NT2/D1 (cell line): Measurements from ENCODE around the gene GHRH.

Experiments
- SUZ12 ChIP-seq: IDR thresholded peaks from 2 replicates; pipeline ENCODE4 v1.6.1; 2011; ENCODE audit not compliant: insufficient read length, insufficient read depth; ENCODE audit errors: extremely low read depth
- YY1 ChIP-seq: IDR thresholded peaks from 2 replicates; pipeline ENCODE4 v1.6.1; 2011; ENCODE audit not compliant: insufficient read length, insufficient read depth
- ZNF274 ChIP-seq: IDR thresholded peaks from 2 replicates; pipeline ENCODE4 v1.6.1; 2011; ENCODE audit warnings: mild to moderate bottlenecking, low read depth, low read length

DNA sequence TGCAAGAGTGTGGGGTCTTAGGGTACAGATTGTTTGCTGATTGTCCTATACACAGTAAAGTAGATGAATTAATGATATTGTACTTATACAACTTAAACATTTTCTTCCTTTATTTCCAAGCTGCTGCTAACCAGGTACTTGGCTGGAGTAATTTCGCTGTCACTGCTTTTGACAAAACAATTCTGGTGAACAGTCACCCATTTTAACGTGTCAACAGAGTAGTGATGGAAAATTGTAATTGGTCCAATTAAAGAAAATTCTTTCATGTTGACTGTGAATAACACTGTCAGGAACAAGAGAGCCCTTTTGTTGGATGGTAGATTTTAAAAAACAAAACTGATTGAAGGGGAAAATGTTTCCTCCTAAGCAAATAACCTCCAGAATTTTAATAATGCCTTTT is 55.8 kb downstream of the GHRH start:
- TF ChIP-seq ZNF274 (no peak), YY1 (no peak), SUZ12 (no peak)
